ENCODE results near the gene E2F4. TPM values are rescaled to one million over a fixed set of nuclear protein-coding genes. Genes with fewer than 3 reads are reported as not detected.

E2F4 gene
- total and polyA plus RNA-seq, 2 of the 8 experiments (the other 6 are each of a cell fraction or from before 2014, with no cell fraction given) = 79.9 to 157 TPM

DNA sequence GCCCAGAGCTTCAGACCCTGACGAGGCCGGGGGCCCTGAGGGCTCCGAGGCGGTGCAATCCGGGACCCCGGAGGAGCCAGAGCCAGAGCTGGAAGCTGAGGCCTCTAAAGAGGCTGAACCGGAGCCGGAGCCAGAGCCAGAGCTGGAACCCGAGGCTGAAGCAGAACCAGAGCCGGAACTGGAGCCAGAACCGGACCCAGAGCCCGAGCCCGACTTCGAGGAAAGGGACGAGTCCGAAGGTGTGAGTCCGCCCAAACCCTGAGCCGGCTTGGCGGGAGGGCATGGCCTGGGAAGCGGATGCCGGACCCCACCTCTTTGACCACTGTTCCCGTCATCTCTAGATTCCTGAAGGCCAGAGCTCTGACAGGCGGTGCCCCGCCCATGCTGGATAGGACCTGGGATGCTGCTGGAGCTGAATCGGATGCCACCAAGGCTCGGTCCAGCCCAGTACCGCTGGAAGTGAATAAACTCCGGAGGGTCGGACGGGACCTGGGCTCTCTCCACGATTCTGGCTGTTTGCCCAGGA is 17.2 kb upstream of the E2F4 start:
- POLR2A ChIA-PET (ENCODE audit: partially characterized antibody) = interaction anchor here (0.9 to 7.3 kb wide), 9 partner anchors 8 to 32 kb away, joined by 3 to 59 read pairs (median 4); partner anchors contain the start of genes B3GNT9, EXOC3L1, FBXL8 and HSF4
- Histone ChIP-seq H2BK120ac (replicated peaks; ENCODE audit: low read depth, low read length) (no peak overlapping the region), H3K56ac (replicated peaks; ENCODE audit: insufficient read length, low read depth, low read length) (no peak overlapping the region), H4K8ac (ENCODE audit: extremely low read depth, insufficient read depth, low read length) (no peak overlapping the region), H3K4me3 (ENCODE audit: extremely low read depth in 1 of 4, insufficient read depth in 2 of 4, low read depth in 3 of 4, low read length in 4 of 4) (peak overlapping the region; percentile 27 to 57 (median 34); a peak in 5 of 8 replicates), H2BK12ac (ENCODE audit: low read depth, low read length) (no peak overlapping the region), H2BK20ac (ENCODE audit: low read length) (no peak overlapping the region), H3K9ac (replicated peaks in 1 of 4; ENCODE audit: extremely low read depth in 1 of 4, low read depth in 3 of 4, low read length in 3 of 4) (no peak overlapping the region), H3K4me1 (replicated peaks in 1 of 4; ENCODE audit: control insufficient read depth in 3 of 4, insufficient read depth in 4 of 4, low read length in 3 of 4) (peaks cover 0 to 34% (median 28%) of the 10 kb centered on the region in 4 experiments; a peak in 6 of 7 replicates), H2BK5ac (ENCODE audit: low read depth, low read length) (no peak overlapping the region), H3K4ac (replicated peaks; ENCODE audit: insufficient read length, low read depth, low read length) (no peak overlapping the region), H2AFZ (ENCODE audit: low read length) (no peak overlapping the region), H3K14ac (ENCODE audit: insufficient read length) (no peak overlapping the region), H4K91ac (replicated peaks; ENCODE audit: insufficient read length, low read length) (no peak overlapping the region), H3K23me2 (ENCODE audit: low read depth, low read length) (peaks cover 26% of the 10 kb centered on the region), H3K79me1 (ENCODE audit: low read depth, low read length) (peaks cover 2% of the 10 kb centered on the region; the same call in 1 of the 2 replicates), H3K27ac (ENCODE audit: low read depth, low read length) (no peak overlapping the region), H3K4me2 (ENCODE audit: insufficient read depth in 1 of 2, low read depth in 2 of 2, low read length in 2 of 2) (peak overlapping the region; percentile 71 to 92), H3K9me3 (ENCODE audit: insufficient read depth in 2 of 2, low read depth in 1 of 2, low read length in 1 of 2) (no peaks in the 10 kb centered on the region), H3K23ac (ENCODE audit: insufficient read length) (no peak overlapping the region), H3K79me2 (ENCODE audit: control insufficient read depth in 1 of 2, insufficient read depth in 2 of 2, low read length in 2 of 2) (no peaks in the 10 kb centered on the region), H3K27me3 (replicated peaks in 1 of 4; ENCODE audit: control insufficient read depth in 3 of 4, extremely low read depth in 1 of 4, insufficient read depth in 3 of 4, low read length in 3 of 4) (peaks cover 48 to 83% (median 80%) of the 10 kb centered on the region in 4 experiments), H3K36me3 (ENCODE audit: control insufficient read depth in 2 of 4, insufficient read depth in 4 of 4, low read length in 3 of 4) (no peaks in the 10 kb centered on the region), H4K5ac (ENCODE audit: insufficient read length, low read depth, low read length) (no peak overlapping the region), H3K18ac (ENCODE audit: extremely low read depth, low read length) (no peak overlapping the region; the same call in 1 of the 2 replicates), H2AK5ac (ENCODE audit: low read depth, low read length) (no peak overlapping the region), H4K20me1 (replicated peaks in 1 of 2; ENCODE audit: control insufficient read depth in 1 of 2, insufficient read depth in 2 of 2, low read length in 2 of 2) (peaks cover 7 to 24% of the 10 kb centered on the region in 2 experiments), H2BK15ac (ENCODE audit: low read length) (no peak overlapping the region)
- CTCF ChIA-PET (ENCODE audit: partially characterized antibody) = interaction anchor here (0.6 to 19.3 kb wide), 16 partner anchors 9 to 772 kb away, joined by 3 to 291 read pairs (median 3); partner anchors contain the start of genes B3GNT9, CES3, EXOC3L1 and FBXL8
- DNase-seq (ENCODE audit: low read depth in 1 of 2, low spot score in 2 of 2) = no peak
- FAIRE-seq = no peak
- peak; percentile 6; the same call in 1 of the 2 replicates for TF ChIP-seq SUZ12 (IDR thresholded peaks at IDR 0.05; ENCODE audit: low read length)
- no peak for TF ChIP-seq HDAC2 (IDR thresholded peaks at IDR 0.05; ENCODE audit: borderline replicate concordance in 1 of 2, low read depth in 2 of 2, low read length in 2 of 2)
- TF ChIP-seq CBX5 (IDR thresholded peaks at IDR 0.05; ENCODE audit: low read depth, low read length) = no peak
- 55% methylated on average over 25 of the region's 31 CpGs; no CpG with 5 or more reads in 1 of the 2 experiments for WGBS, 2 experiments (ENCODE audit: extremely low coverage in 1 of 2, insufficient coverage in 1 of 2, insufficient read length in 1 of 2, insufficient replicate concordance in 2 of 2, low coverage in 1 of 2, low lambda C conversion rate in 2 of 2, missing lambda C conversion rate in 1 of 2)
